Type B pancreatic cell (in vitro differentiated cells): ENCODE measurements around the gene TFDP2. TPM values are rescaled to one million over a fixed set of nuclear protein-coding genes. Genes with fewer than 3 reads are reported as not detected.
"Not testable (repeated sequence)": the region's sequence is repeated elsewhere in the genome, so short reads cannot be mapped to it uniquely, and the experiment has no call there.

Source experiments
- DNase-seq: peaks from one replicate; pipeline ENCODE4 v3.0.0; 2021; ENCODE audit warnings: mixed read lengths; ENCODE audit not compliant: unreplicated experiment; ENCODE audit errors: extremely low spot score
- H3K27ac Mint-ChIP-seq: 2 replicates; pipeline ENCODE4 v1.8.0; 2021; ENCODE audit warnings: mild to moderate bottlenecking, mixed read lengths
- H3K27me3 Mint-ChIP-seq: 2 replicates; pipeline ENCODE4 v1.8.0; 2021; ENCODE audit warnings: mixed read lengths
- H3K36me3 Mint-ChIP-seq: 2 replicates; pipeline ENCODE4 v1.8.0; 2021; ENCODE audit warnings: mixed read lengths
- H3K4me1 Mint-ChIP-seq: one replicate; pipeline ENCODE4 v1.8.0; 2021; ENCODE audit warnings: mixed read lengths; ENCODE audit not compliant: unreplicated experiment
- H3K4me3 Mint-ChIP-seq: 2 replicates; pipeline ENCODE4 v1.8.0; 2021; ENCODE audit warnings: mild to moderate bottlenecking, mixed read lengths
- H3K9me3 Mint-ChIP-seq: 2 replicates; pipeline ENCODE4 v1.8.0; 2021; ENCODE audit warnings: mixed read lengths
- total RNA-seq: library from RNA; stranded (reverse); gene quantifications from 2 replicates; pipeline ENCODE4 v1.2.1, GENCODE V29; 2021; ENCODE audit warnings: low replicate concordance
- TF ChIP-seq, protein P1 (sequence below): fragments of 200-600 bp; sonication (generic); conservative IDR thresholded peaks from 2 replicates; pipeline ENCODE4 v1.5.0; 2021; ENCODE audit warnings: antibody characterized with exemption, mild to moderate bottlenecking

Gene TFDP2
- total RNA-seq, 1 donor from 2014 or later = 80.9 TPM

DNA sequence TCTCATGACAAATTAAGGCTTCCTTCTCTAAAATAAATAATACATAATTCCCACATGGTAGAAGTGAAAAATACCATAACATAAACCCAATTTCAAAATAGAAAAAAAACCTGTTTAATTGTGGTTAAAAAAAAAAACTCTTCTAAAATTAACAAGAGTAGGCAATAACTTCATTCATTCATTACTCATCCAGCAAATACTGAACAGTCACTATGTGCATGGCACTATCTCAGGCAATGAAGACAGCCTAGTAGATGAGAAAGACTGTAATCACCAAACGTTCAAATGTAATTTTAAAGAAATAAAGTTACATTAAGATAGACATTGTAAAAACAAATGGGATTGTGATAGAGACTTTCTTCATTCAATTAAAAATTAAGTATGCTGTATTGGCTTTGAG lies 43.4 kb downstream of the TFDP2 start:
- H3K27ac Mint-ChIP-seq = no peak overlapping the region
- H3K4me3 Mint-ChIP-seq = no peak overlapping the region
- H3K36me3 Mint-ChIP-seq = no peaks in the 10 kb centered on the region
- TF ChIP-seq, protein P1, sequence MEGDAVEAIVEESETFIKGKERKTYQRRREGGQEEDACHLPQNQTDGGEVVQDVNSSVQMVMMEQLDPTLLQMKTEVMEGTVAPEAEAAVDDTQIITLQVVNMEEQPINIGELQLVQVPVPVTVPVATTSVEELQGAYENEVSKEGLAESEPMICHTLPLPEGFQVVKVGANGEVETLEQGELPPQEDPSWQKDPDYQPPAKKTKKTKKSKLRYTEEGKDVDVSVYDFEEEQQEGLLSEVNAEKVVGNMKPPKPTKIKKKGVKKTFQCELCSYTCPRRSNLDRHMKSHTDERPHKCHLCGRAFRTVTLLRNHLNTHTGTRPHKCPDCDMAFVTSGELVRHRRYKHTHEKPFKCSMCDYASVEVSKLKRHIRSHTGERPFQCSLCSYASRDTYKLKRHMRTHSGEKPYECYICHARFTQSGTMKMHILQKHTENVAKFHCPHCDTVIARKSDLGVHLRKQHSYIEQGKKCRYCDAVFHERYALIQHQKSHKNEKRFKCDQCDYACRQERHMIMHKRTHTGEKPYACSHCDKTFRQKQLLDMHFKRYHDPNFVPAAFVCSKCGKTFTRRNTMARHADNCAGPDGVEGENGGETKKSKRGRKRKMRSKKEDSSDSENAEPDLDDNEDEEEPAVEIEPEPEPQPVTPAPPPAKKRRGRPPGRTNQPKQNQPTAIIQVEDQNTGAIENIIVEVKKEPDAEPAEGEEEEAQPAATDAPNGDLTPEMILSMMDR = no peak
- no peak for DNase-seq
- no peaks in the 10 kb centered on the region for H3K27me3 Mint-ChIP-seq
- H3K4me1 Mint-ChIP-seq = peaks cover 4% of the 10 kb centered on the region
- no peaks in the 10 kb centered on the region for H3K9me3 Mint-ChIP-seq

DNA sequence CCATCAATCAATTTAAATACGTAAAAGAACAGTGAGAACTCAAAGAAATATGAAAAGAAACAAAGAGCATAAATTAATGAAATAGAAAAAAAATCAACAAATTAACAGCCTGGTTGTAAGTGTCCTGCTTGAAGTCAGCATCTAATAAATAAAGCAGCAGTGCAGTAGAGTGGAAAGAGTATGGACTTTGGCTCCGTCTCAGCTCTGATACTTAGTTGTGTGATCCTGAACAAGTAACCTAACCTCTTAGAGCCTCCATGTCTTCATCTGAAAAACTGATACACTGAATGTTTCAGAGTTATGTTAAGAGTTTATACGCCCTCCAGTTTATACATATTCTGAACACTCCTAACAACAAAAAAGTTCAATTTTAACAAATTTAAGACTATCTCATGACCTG lies 44.6 kb downstream of the TFDP2 start:
- no peaks in the 10 kb centered on the region for H3K9me3 Mint-ChIP-seq
- TF ChIP-seq, protein P1 = no peak
- H3K27me3 Mint-ChIP-seq = no peaks in the 10 kb centered on the region
- peaks cover 4% of the 10 kb centered on the region for H3K4me1 Mint-ChIP-seq
- H3K4me3 Mint-ChIP-seq = no peak overlapping the region
- no peak overlapping the region for H3K27ac Mint-ChIP-seq
- H3K36me3 Mint-ChIP-seq = no peaks in the 10 kb centered on the region
- no peak for DNase-seq

DNA sequence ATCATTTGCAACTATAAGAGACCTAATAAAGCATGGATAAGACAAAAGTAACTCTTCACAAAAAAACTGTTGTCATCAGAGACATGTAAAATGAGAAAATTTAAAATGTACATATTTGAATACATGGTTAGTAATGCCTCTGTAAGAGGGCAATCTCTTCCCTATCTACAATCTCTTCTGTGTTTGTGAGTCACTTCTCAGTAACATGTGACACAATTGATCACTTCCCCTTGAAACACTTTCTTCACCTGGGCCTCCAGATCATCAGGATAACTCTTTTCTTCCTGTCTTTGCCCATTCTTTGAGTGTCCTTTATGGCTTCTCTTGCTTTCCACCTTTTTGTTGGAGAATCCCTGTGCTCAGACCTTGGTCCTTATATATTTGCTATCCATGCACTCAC lies 50.4 kb downstream of the TFDP2 start:
- Mint-ChIP-seq H3K36me3 (no peaks in the 10 kb centered on the region), H3K4me3 (no peak overlapping the region), H3K27ac (no peak overlapping the region), H3K9me3 (no peaks in the 10 kb centered on the region), H3K4me1 (no peaks in the 10 kb centered on the region), H3K27me3 (no peaks in the 10 kb centered on the region)
- DNase-seq = no peak
- TF ChIP-seq, protein P1 = no peak

DNA sequence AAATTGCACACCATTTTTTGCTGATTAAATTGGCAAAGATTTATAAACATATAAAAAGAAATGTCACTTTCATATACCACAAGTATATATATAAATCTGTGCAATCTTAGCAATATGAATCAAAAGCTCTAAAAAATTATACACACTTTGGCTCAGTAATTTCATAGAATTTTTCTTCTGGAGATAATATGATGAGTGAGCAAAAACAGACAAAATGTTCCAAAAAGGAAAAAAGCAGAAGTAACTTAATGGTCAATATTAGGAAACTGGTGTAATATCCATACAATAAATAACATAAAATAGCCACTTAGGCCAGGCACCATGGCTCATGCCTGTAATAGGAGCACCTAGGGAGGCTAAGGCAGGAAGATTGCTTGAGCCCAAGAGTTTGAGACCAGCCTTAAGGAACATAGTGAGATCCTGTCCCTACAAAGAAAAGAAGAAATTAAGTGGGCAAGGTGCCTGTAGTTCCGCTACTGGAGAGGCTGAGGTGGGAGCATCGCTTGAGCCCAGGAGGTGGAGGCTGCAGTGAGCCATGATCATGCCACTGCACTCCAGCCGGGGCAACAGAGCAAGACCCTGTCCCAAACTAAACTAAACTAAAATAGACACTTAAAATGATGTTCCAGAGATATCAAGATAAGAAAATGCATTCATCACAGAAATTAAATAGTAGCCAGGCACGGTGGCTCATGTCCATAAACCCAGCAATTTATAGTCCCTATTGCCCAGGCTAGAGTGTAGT lies 52.1 kb downstream of the TFDP2 start:
- Mint-ChIP-seq H3K36me3 (no peaks in the 10 kb centered on the region), H3K27me3 (no peaks in the 10 kb centered on the region), H3K9me3 (no peaks in the 10 kb centered on the region), H3K4me3 (no peak overlapping the region), H3K4me1 (no peaks in the 10 kb centered on the region), H3K27ac (no peak overlapping the region)
- TF ChIP-seq, protein P1 = no peak
- no peak for DNase-seq

DNA sequence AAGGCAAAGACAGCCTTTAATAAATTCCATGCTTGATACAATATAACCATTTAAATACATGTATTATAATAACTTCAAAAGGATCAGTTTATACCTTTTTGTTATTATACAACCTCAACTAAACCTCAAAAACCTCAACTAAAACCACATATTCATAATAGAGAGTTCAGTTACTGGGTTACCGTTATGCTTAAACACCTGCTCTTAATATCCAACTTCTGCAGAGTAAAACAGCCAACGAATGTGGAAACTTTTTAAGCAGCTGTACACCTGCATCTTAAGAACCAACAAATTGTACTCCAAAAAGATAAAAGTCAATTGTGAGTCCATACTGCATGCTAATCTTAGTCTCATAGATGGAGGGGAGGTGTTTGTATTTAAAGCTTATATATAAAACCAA lies 53.5 kb downstream of the TFDP2 start:
- no peaks in the 10 kb centered on the region for H3K4me1 Mint-ChIP-seq
- DNase-seq = no peak
- H3K36me3 Mint-ChIP-seq = no peaks in the 10 kb centered on the region
- TF ChIP-seq, protein P1 = no peak
- no peak overlapping the region for H3K27ac Mint-ChIP-seq
- H3K27me3 Mint-ChIP-seq = no peaks in the 10 kb centered on the region
- H3K4me3 Mint-ChIP-seq = no peak overlapping the region
- no peaks in the 10 kb centered on the region for H3K9me3 Mint-ChIP-seq

DNA sequence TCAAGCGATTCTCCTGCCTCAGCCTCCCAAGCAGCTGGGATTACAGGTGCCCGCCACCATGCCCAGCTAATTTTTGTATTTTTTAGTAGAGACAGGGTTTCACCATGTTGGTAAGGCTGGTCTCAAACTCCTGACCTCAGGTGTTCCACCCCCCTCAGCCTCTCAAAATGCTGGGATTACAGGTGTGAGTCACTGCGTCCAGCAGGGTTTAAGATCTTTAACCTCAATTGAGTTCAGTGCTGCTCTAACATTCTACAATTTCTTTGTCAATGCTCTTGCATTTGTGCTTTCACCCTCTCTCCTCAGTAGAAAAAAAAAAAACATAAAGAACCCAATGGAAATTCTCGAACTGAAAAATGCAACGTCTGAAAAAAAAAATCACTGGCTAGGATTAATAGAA lies 60.4 kb downstream of the TFDP2 start:
- H3K4me1 Mint-ChIP-seq, H3K27me3 Mint-ChIP-seq, H3K36me3 Mint-ChIP-seq, H3K27ac Mint-ChIP-seq, DNase-seq, H3K4me3 Mint-ChIP-seq, H3K9me3 Mint-ChIP-seq: not testable (repeated sequence)
